Daoy (cell line): Measurements from ENCODE around the gene LDLRAD4. TPM values are rescaled to one million over a fixed set of nuclear protein-coding genes. Genes with fewer than 3 reads are reported as not detected.

Source experiments
- DNase-seq: peaks from one replicate; pipeline ENCODE4 v3.0.0-alpha.2; 2015; ENCODE audit warnings: low read depth
- total RNA-seq: library from RNA; depleted of rRNA; stranded (reverse); fragments of >200 nt; shearing (Covaris generic); gene quantifications from 2 replicates; pipeline ENCODE4 v1.2.3, GENCODE V29; 2014

The LDLRAD4 gene
- total RNA-seq, 1 experiment from 2014 or later = 8.2 TPM

- no peak for DNase-seq
Measured at GRCh38 chr18:13229001-13229671, 10.6 kb downstream of the LDLRAD4 start.

DNA sequence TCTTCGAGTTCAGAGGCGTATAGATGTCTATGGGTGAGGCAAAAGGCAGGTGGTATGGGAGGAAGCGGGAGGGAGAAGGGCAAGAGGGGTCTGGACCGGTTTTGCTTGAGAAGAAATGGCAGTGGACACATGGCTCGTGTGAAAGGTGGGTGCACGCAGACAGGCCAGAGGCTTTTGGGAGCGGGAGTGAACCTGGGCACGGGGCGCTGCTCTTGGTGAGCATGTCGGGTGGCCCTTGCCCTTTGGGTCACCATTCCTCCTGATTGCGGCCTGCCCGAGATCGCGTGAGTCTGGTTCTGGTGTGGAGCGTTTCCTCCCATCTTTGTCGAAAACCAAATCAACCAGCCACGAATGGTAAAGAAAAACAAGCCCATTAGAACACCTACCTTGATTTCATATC, 12.6 kb downstream of the LDLRAD4 start:
- no peak for DNase-seq

- DNase-seq = no peak
Measured at GRCh38 chr18:13232086-13232917, 13.7 kb downstream of the LDLRAD4 start.

DNA sequence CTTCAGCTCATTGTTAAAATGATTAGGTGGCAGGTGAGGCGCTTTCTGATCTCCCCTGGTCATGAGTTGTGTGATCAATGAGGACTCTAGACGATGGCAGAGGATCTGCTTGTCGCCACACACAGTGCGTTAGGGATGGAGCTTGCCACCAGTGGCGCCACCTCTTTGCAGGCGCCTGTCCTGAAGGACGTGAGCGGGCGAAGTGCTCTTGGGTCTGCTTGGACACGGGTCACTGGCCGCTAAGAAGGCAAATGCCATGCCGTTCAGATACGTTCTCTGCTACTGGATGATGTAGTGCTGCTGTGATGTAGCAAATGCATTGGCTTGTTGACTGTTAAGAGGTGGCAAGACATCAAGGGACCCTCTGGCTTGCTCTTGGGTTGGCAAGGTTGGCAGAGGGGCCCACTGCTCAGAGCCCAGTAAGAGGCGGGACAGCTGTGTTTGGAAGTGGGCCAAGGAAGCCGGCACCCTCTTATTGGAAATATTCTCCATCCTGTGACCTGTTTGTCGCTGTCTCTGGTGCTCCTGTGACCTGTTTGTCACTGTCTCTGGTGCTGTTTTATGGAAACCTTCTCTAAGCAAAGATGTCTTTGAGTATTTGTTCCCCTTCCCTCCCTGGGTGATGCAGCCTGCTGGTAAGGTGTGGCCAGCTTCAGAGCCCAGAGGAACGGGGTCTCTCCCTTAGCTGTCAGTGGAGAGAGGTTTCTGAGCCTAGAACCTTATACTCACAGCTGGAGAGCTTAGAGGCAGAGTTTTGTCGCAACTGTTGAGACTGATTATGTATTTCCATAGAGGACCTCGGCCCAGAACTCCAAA, 14.6 kb downstream of the LDLRAD4 start:
- DNase-seq = no peak

DNA sequence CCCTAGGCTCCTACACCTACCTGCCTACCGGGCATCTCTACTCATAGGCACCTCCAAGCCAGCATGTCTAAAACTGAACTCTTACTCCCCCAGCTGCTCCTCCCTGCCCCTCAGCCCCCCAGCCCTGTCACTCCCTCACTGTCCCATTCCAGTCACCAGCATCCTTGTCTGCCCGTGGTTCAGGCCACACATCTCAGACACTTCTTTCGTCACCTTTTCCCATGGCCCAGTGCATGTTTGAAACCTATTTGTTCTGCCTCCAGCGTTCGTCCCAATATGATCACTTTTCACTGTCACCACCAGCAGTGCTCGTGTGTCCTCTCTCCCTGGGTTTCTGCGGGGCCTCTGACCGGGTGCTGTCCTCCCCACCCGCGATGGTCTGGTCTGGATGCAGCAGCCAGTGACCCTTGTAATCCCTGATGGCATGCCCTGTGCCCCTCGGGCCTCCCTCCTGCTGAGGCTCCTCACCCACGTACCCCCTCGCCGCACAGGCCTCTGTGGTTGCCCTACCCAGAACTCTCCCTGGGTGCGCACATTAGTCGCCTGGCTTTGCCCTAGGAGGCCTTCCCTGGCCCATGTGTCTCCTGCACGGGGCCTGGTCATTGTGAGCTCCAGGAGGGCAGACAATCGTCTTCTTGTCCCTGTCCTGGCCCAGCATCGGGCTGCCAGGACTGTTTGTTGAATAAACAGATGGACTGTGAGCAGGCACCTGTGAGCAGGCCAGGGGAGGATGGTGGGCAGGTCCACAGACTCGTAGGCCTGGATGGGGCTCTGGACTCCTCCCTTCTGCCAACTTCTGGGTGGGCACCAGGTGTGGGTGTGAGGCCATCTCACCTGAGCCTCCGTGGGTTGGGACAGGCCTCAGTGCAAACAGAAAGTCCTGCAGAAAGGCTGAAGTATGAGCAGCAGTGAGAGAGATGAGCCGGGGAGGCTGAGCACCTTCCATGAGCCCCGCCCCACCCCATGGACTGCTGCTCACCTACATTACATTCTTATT, 15.5 kb downstream of the LDLRAD4 start:
- no peak for DNase-seq

DNA sequence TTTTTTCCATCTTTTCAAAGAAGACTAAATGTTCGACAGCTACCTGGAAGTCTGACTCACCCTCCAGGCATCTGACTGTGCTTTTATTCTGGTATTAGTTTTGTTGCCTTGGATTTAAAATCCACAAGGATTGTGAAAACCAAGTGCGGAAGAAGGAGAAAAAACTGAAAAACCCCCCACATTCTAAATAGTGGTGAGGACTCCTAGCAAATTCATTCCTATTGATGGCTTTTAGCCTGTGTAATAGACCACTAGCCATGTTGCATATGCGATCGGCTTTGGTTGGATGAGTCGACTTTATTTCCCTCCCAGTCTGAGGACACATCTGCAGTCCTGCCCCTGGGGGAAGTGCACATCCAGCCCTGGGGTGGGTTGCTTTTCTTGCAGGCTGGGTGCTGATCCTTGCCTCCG, 16.9 kb downstream of the LDLRAD4 start:
- DNase-seq = no peak

DNA sequence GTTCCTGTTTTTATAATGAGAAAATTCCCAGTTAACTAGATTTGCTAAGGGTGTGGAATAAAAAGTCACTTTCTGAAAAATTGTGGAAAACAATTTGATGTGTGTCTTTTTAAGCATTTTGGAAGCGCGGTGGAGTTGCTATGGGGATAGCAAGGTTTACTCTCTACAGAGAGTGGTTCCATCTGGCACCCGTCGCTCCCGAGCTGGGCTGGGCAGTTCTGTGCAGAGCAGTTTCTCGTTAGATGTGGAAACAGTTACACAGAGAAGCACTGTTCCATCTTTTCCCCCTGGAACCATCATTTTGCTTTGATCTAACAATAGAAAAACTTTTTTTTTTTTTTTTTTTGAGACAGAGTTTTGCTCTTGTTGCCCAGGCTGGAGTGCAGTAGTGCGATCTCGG, 17.4 kb downstream of the LDLRAD4 start:
- no peak for DNase-seq

DNA sequence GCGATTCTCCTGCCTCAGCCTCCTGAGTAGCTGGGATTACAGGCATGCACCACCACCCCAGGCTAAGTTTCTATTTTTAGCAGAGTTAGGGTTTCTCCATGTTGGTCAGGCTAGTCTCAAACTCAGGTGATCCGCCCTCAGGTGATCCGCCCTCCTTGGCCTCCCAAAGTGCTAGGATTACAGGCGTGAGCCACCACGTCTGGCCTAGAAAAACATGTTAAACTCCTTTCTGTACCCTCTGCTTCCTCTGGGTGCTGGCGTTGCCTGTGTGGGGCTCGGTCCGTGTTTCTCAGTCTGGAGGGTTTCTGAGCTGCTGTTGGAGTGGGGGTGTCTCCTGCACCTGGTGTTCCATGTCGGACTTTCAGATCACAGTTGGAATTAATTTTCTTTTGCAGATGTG, 17.9 kb downstream of the LDLRAD4 start:
- no peak for DNase-seq

GRCh38 chr18:13237073-13237472, 18.5 kb downstream of the LDLRAD4 start:
- DNase-seq = no peak

GRCh38 chr18:13237641-13238040, 19.1 kb downstream of the LDLRAD4 start:
- DNase-seq = no peak

- DNase-seq = no peak
Measured at GRCh38 chr18:13239171-13239956, 20.8 kb downstream of the LDLRAD4 start.

- DNase-seq = no peak
Measured at GRCh38 chr18:13240060-13240725, 21.6 kb downstream of the LDLRAD4 start.

- DNase-seq = no peak
Measured at GRCh38 chr18:13241083-13241892, 22.7 kb downstream of the LDLRAD4 start.

GRCh38 chr18:13241893-13242175, 23.3 kb downstream of the LDLRAD4 start:
- no peak for DNase-seq

DNA sequence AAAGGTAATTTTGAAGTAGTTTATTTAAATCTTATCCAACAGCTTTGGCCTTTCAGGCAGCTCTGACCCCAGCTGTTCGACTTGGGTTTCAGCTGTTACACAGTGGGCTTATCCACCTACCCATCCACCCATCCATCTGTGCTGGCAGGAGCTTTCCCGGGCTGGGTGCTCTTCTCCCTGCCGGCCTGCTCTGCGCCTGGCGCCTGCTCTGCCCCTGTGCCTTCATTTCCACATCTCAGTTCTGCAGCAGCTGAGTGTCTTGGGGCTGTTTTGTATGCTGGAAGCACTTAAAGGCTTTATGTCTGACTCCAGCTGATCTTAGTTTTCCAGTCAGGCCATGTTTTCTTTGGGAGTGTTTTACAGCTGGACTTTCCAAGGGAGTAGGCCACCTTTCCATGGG, 24.2 kb downstream of the LDLRAD4 start:
- DNase-seq = no peak

DNA sequence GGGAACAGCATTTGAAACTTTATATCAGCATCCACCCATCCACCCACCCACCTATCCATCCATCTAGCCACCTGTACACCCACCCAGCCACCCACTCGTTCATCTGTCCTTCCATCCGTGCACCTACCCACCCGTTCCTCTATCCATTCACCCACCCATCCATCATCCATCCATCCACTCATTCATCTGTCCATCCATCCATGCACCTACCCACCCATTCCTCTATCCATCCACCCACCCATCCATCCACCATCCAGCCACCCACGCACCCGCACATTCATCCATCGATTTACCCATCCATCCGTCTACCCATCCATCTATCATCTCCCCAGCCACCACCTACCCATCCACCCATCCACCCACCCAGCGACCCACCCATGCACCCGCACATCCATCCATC, 24.8 kb downstream of the LDLRAD4 start:
- no peak for DNase-seq

GRCh38 chr18:13244135-13244534, 25.6 kb downstream of the LDLRAD4 start:
- DNase-seq = no peak

DNA sequence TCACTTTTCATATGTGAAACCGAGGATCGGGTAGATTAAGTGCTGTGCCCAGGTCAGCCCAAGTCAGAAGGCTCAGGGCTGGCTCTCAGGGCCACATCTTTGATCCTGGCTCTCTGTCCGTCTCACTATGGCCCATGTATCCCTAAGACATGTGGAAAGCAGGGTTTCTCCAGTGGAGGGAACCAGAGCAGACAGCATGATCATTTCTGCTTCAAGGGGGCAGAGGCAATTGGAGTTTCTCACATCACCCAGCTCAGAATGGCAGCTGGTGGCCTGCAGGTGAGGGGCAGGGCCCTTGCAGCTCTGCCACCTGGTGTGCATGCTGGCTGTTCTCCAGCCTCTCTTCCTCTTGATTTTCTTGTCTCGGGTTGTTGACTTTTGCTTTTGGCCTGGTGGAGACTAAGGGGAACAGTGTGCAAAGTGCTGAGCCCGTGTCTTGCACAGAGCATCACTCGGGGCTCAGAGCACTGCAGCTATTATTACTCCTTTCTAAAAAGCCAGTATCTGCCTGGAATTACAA, 27.0 kb downstream of the LDLRAD4 start:
- DNase-seq = no peak

- no peak for DNase-seq
Measured at GRCh38 chr18:13246121-13246520, 27.6 kb downstream of the LDLRAD4 start.
